OCI-LY1 (cell line): ENCODE measurements around the gene RASL12.
"Not testable (repeated sequence)": the region's sequence is repeated elsewhere in the genome, so short reads cannot be mapped to it uniquely, and the experiment has no call there.

Experiments
- CTCF ChIP-seq: fragments of 200-600 bp; sonication (generic), shearing (Covaris generic); IDR thresholded peaks from 2 replicates; pipeline ENCODE4 v1.5.1; 2017; ENCODE audit warnings: mild to moderate bottlenecking, antibody characterized with exemption, low read length, moderate library complexity, mixed read lengths
- EZH2 ChIP-seq: fragments of 200-600 bp; sonication (generic), shearing (Covaris generic); IDR thresholded peaks from 2 replicates; pipeline ENCODE4 v1.8.0; 2017; ENCODE audit warnings: borderline replicate concordance, mixed run types, mild to moderate bottlenecking, antibody characterized with exemption, low read length, moderate library complexity, mixed read lengths

- not testable (repeated sequence) for TF ChIP-seq CTCF, EZH2
Observed at GRCh38 chr15:65044218-65044617, 23.6 kb downstream of the RASL12 start.
